ENCODE results near the gene C22orf31.
"Not testable (repeated sequence)": the region's sequence is repeated elsewhere in the genome, so short reads cannot be mapped to it uniquely, and the experiment has no call there.

Gene C22orf31

DNA sequence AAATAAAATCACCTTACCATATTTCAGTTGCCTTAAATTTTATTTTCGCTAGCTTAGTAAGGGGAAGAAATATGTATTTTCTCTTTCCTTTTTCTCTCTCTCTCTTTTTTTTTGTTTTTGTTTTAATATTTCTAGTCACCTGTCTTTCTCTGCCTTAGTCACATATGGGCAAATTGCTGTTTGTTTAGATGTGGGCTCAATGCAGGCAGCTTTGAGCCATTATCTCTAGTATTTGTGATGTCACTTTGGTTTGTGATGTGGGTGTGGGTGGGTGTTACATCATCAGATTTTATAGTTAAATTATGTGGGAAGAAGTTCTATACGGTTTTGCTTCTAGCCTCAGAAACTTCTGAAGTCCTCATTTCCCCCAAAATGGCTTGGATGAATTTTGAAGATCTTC, at the start of gene C22orf31:
Gene C22orf31, minus strand, starts transcription at position 59 of the 400 bp plus-strand sequence. Its CDS starts 39 bp downstream, at position 20.
- no peak for DNase-seq (ENCODE audit: low read depth in 3 of 3, low spot score in 1 of 3)

DNA sequence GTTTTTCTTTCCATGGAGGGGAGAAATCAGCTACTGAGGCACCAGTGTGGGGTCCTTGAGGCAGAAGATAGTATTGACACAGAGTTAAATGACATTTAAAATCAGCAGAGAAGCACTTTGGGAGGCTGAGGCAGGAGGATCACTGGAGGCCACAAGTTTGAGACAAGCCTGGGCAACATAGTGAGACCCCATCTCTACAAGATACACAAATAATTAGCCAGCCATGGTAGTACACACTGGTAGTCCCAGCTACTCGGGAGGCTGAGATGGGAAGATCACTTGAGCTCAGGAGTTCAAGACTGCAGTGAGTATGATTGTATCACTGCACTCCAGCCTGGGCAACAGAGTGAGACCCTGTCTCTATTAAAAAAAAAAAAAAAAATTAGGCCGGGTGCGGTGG, 49.3 kb upstream of the C22orf31 start:
- no peak for DNase-seq (ENCODE audit: low read depth in 3 of 3, low spot score in 1 of 3)

DNA sequence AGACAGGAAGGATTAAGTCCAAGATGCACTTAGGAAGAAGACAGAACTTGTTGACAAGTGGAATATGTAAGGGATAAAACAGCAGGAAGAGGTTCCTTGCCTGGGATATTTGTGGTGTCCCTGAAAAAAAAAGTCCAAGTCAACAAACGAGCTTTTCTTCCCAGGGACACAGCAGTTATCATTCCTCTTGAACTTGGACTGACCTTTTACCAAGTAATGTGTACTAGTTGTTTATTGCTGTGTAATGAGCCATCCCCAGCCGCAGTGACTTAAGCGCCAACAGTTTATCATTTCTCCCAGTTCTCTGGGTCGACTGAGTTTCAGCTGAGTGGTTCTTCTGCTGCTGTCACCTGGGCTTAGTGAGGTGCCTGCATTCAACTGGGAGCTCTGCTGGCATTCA, 48.2 kb upstream of the C22orf31 start:
- no peak for DNase-seq (ENCODE audit: low read depth in 3 of 3, low spot score in 1 of 3)

DNA sequence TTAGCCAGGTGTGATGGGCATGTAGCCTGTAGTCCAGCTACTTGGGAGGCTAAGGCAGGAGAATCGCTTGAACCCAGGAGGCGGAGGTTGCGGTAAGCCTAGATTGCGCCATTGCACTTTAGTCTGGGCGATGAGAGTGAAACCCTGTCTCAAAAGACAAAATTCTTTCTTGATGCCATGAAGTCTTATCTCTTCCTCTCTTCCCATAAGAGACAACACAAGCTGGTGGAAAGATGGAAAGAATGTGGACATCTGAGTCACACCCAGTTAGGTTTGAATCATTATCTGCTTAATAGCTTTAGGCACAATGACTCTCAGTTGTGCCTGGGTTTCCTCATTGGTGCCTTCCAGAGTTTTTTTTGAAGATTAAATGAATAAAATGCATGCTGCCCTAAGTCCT, 46.5 kb upstream of the C22orf31 start:
- DNase-seq (ENCODE audit: low read depth in 3 of 3, low spot score in 1 of 3): no peak

DNA sequence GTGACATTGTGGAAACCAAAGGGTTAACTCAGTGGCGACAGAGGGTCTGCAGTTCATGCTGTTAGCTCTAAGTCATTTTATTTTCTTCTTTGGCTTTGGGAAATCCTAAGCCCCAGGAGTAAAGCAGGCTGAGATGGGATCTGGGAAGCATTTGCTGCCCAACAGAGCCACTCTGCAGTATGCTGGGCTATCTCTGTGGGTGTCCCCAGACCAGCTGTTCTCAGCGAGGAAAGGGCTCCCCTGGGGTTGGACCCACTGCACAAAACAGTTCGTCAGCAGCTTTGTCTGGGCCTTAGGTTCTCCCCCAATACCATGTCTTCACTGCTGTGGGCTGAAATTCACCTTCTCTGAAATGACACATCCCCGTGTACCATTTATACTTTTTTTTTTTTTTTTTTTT, 45.2 kb upstream of the C22orf31 start:
- DNase-seq (ENCODE audit: low read depth in 3 of 3, low spot score in 1 of 3): no peak

DNA sequence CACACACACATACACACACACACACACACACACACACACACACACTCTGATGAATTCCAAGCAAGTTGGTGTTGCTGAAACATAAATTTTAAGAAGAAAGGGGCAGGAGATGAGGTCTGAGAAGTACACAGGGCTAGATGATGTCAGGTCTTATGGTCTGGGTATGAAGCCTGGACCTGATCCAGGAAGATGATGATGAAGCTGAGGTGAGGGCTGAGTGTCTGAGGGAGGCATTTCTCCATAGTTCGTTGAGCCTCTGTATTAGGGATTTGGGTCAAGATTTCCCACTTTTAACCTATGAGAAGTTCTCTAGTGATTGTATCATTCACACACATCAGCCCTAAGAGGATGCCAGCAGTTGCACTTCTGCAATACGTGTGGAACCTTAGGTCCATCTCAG, 43.8 kb upstream of the C22orf31 start:
- no peak for DNase-seq (ENCODE audit: low read depth in 3 of 3, low spot score in 1 of 3)

DNA sequence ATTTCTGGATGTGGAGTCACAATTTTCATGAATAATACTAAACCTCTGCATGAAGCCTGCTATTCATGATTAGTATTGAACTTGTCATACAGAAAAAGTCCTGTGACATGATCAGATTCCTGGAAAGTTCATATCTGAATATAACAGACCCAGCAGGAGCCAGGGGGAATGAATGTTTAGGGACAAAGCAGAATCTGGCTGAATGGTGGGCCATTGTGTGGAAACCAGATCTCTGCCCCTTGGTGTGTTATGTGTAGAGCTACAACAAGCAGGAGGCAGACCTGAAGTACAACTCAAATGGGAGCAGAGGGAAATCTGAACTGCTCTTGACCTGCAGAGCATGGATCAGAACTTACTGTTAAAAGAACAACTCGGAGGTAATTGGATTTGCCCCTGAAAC, 41.5 kb upstream of the C22orf31 start:
- DNase-seq (ENCODE audit: low read depth in 3 of 3, low spot score in 1 of 3): no peak

DNA sequence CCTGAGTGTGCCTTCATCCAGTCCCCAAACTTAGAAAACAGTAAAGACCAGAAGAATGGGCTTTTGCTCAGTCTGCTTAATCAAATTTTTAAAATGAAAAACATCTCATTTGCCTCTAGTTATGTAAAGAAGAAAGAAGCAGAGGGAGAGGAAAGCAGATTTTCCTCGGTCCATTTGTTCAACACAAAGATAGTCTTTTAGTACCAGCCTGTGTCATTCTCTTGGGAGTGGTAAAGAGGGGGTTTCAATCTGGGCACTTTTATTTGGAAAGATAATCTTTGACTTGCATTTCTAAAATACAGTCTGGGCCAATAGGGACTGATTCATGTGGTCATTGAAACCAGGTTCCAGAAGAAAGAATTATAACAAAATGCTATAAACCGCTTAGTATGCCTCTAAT, 40.7 kb upstream of the C22orf31 start:
- no peak for DNase-seq (ENCODE audit: low read depth in 3 of 3, low spot score in 1 of 3)

DNA sequence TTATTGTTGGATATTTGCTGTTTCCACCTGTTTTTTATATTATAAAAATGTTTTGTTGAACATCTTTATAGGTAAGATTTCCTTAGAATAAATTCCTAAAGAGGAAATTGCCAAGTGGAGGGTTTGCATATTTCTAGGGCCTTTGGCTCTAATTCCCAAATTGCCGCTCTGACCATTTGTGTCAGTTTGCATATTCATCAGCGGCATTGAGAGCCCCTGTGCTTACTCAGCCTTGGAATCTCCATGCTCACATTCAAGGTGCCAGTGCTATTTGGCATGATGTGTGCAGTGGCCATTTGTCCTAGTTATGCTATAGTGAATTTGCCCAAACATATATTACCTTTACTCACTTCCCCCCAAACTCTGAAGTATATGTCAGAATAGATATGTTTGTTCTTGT, 36.7 kb upstream of the C22orf31 start:
- no peak for DNase-seq (ENCODE audit: low read depth in 3 of 3, low spot score in 1 of 3)

DNA sequence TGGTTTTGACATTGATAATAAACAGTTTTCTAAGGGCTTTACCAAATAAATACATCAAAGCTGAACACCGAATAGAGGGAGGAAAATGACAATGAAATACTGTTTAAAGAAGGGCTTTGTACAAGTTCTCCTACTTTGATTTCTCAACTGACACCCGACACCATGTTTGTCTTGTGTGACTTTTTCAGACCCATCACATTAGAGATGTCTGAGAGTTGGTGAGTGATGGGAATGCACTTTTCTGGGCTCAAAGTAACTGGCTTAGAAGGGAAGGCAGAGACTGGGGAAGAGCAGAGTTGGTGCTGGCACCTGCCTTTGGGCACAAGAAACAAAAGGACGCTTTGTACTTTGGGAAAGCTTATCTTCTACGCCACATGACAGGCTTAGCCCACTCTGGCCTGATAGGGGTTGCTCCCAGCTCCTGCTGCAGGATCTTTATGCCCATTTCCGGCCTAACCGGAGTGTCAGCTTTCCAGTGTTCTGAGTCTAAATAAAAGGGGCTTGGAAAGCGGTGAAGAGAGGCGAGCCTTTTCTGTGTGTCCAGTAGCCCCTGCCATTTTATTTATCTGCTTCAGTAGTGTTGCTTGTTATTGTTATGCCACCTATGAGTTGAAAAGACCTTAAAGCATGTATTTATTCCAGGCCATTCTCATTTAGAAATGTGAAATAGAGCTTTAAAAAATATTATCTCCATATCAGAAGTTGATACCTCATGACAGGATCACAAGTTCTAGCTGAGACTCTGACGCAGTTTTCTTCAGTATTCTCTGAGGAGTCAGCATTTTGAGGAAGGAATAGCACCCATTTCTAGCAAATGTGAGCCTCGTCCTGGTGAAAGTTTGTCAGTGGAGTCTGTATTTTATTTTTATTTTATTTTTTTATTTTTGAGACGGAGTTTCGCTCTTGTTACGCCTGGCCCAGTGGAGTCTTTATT, 35.4 kb upstream of the C22orf31 start:
- no peak for DNase-seq (ENCODE audit: low read depth in 3 of 3, low spot score in 1 of 3)

DNA sequence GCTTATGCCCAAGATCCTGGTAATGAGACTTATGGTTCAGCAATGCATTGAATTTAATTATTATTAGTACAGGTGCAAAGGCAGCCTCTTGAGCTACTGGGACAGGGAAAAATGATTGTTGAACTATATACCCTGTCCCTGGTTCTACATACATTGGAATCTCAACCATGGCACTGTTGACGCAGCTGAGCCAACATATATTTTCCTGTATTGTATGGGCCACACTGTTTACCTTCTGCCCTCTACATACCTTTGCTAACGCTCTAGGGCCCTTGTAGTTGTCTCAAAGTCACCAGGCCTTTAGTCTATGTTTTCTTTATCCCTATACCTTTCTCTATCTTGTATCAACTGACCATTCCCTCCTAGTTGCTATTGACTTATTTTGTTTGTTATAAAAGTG, 33.8 kb upstream of the C22orf31 start:
- DNase-seq (ENCODE audit: low read depth in 3 of 3, low spot score in 1 of 3): no peak

DNA sequence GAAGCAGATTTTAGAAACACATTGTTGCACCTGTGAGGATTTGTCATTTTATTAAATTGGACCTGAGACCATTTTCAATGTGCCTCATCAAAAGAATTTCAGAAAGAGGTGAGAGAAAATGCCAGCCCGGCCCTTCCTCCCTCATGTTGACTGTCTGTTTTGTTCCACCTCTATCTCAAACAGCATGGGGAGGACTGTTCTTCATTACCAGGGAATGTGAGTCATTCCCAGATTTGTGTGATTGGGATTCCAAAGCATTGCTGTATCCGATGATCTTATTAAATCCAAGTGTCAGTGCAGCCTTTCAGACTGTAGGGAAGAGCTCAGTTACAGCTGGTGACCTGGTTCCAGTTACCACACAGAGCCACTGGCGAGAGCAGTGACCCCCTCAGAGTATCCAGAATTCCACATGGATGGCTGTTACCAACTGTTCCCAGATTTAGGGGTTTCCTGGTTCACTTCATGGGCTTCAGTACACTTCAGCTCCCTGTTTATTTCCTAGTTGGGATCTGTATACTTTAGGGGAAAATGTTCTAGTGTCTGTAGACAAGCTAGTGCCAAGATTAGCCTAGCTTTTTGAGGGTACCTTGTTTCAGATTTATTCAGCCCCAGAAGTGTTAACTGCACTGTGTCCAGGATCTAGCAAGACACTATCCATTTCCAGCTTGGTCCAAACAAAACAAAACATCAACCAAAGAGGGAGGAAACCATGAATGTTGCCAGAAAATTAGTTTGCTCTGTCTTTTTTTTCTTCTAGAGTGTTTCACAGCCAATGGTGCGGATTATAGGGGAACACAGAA, 32.1 kb upstream of the C22orf31 start:
- DNase-seq (ENCODE audit: low read depth in 3 of 3, low spot score in 1 of 3): no peak

DNA sequence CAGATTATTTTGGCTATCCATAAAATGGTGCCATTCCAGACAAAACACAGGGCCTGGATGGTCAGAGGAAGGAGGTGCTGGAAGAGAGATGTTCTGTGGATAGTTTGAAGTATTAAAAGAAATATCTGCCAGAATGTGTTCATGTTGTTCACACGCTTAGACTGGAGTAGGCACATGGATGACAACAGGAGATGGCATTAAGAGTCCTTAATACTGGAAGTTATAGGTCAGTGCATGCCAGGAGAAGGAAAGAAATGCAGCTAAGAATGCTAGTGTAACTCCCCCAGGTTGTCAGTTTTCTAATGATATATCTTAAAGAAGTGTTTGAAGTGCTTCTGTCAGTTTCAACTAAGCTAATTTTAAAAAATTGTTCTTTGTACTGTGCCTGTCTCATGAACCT, 31.4 kb upstream of the C22orf31 start:
- DNase-seq (ENCODE audit: low read depth in 3 of 3, low spot score in 1 of 3): no peak

DNA sequence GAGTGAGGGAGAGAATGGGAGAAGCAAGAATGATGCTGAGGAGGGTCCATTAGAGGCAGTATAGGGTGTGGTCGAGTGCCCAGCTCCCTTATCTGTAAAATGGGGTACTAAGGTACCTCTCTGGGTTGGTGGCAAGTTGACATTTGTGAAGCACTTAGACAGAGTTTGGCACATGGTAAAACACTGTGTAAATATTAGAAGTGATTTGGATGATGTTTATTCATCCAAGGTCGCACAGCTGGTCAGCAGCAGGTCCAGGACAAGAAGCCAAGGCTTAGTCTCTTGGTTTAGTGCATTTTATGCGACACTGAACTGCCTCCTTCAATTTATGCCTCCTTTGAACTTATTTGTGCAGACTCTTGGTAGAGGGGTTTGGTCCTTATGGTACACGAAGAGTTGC, 30.6 kb upstream of the C22orf31 start:
- no peak for DNase-seq (ENCODE audit: low read depth in 3 of 3, low spot score in 1 of 3)

DNA sequence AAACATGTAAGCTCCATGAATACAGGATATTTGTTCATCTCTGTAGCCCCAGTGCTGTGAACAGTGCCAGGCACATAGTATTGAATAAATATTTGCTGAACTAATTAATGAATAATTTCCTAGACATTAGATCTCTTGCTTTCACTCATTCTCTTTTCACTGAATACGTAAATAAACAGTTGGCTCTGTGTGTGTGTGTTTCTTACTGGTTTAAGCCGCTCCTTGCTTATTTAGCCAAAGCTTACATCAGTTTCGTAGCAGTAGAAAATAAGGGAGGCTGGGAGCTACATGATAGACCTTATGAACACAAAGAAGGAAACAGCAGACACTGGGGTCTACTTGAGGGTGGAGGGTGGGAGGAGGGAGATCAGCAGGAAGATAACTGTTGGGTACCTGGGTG, 28.4 kb upstream of the C22orf31 start:
- no peak for DNase-seq (ENCODE audit: low read depth in 3 of 3, low spot score in 1 of 3)

DNA sequence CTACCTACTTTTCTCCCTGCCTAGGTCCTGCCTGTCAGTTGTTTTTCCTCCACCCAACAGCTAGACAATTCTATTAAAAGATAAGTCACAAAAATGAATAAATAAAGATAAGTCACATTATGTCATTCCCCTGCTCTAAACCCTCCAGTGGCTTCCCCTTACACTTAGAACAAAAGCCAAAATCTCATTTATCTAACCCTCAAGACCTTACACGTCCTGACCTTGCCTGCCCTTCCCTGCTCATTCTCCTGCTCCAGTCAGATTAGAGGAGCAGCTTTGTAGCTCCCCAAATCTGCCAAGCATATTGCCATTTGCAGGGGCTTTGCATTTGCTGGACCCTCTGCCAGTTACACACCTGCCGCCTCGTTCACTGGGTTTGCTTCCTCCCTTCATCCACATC, 27.9 kb upstream of the C22orf31 start:
- no peak for DNase-seq (ENCODE audit: low read depth in 3 of 3, low spot score in 1 of 3)

DNA sequence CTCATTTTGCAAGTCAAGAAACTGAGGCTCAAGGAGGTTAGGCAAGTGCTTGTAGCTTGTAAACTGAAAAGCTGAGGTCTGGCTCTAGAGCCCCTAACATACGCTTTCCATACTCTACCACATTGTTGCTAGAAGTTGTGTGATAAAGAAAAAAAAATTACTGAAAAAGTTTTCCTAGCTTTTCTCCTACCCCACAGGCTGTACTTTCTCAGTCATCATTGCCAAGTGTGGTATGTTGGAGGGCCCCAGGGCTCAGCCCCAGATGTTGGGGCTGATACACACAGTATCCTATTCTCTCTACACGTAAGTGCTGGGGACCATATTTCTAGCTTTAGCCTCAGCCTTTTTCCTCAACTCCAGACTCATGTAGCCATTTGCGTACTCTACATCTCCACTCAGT, 27.2 kb upstream of the C22orf31 start:
- no peak for DNase-seq (ENCODE audit: low read depth in 3 of 3, low spot score in 1 of 3)

DNA sequence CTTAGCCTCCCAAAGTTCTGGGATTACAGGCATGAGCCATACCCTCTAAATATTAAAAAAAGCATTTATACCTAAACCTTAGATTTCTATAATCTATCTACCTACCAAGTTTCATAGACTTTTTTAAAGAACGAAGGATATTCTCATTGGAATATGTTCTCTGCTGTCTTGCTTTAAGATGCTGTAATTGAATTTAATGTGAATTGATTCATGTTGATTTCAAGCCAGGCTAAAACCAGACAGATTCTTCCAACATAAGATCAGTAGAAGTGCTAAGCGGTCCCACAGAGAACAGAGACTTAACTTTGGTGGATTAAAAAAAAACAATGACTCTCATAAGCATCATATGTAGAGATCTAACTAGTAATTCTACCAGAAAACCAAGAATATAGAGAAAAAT, 25.4 kb upstream of the C22orf31 start:
- no peak for DNase-seq (ENCODE audit: low read depth in 3 of 3, low spot score in 1 of 3)

DNA sequence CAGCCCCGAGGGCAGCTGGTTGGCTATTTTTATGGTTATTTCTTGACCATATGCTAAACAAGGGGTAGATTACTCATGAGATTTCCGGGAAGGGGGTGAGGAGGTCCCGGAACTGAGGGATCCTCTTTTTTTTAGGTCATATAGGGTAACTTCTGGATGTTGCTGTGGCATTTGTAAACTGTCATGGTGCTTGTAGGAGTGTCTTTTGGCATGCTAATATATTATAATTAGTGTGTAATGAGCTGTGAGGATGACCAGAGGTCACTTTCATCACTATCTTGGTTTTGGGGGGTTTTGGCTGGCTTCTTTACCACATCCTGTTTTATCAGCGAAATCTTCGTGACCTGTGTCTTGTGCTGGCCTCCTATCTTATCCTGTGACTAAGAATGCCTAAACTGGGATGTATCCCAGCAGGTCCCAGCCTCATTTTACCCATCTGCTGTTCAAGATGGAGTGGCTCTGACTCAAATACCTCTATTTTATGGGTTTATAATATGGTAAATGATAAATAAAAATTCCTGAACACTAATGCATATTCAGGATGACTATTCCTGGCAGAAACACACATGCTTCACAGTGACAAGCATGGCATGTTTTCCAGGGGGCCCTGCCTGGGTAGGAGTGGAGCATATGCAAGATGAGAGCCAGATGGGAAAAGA, 22.4 kb upstream of the C22orf31 start:
- no peak for DNase-seq (ENCODE audit: low read depth in 3 of 3, low spot score in 1 of 3)

DNA sequence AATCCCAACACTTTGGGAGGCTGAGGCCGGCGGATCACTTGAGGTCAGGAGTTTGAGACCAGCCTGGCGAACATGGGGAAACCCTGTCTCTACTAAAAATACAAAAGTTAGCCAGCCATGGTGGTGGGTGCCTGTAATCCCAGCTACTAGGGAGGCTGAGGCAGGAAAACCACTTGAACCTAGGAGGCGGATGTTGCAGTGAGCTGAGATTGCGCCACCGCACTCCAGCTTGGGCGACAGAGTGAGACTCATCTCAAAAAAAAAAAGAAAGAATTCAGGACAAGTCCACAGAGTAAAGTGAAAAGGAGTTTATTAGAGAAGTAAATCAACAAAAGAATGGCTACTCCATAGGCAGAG, 21.9 kb upstream of the C22orf31 start:
- DNase-seq (ENCODE audit: low read depth in 3 of 3, low spot score in 1 of 3): not testable (repeated sequence)

DNA sequence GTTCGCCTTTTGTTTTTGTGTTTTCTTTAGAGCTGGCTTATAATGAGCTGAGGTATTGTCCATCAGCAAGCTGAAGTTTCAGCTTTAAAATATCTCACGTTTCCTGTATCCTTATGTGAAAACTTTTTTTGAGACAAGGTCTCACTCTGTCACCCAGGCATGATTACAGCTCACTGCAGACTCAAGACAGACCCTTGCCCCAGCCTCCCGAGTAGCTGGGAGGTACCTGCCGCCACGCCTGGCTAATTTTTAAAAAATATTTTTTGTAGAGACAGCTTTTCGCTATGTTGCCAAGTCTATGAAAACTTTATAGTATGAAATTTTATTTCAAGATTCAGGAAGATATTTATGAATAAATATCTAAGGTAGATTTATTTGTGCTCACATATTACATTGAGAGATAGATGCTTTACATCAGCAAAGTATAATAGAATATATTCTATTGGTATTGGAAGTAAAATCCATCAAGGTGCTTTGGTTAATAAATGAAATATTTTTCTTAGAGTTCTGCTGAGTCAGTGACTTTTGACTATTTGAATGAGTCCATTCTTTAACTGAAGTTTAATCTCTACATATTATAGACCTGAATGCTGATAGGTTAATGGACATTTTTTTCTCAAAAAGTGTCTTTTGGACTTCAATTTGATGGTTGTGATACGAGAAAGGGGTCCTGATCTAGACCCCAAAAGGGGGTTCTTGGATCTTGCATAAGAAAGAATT, 21.4 kb upstream of the C22orf31 start:
- DNase-seq (ENCODE audit: low read depth in 3 of 3, low spot score in 1 of 3): no peak

All from stimulated activated CD4-positive, alpha-beta T cell treated with anti-CD3 and anti-CD28 coated beads, TNF-alpha, amount 100 ng/mL, for 1 hour (primary cell).